ENCODE results near the gene ANKRD27.

DNA sequence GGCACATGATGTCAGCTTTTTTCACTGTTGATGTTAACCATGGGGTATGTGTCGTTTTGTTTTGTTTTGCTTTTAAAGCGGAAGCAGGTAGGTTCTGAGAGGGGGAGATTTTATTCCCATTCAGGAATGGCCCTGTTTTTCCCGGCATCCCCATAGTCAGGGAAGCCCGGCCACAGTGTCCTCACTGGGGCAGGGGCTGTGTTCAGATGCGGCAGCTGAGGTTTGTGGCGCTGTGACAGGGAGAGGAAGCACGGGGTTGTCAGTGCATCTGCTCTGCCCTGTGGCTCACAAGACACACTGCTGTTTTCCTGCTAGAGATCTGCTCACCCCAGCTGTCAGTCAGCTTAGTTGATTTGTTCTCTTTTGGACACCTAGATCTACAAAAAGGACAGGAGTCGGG lies 27.6 kb downstream of the ANKRD27 start:
- TF ChIP-seq GATA2 (IDR thresholded peaks at IDR 0.05; ENCODE audit: low read depth, low read length): no peak
- no peak for TF ChIP-seq GATA3 (IDR thresholded peaks at IDR 0.05; ENCODE audit: low read depth, low read length)

Measured in SH-SY5Y (cell line).